Dermis blood vessel endothelial cell (primary cell): ENCODE data around the gene UBE2QL1. TPM values are rescaled to one million over a fixed set of nuclear protein-coding genes. Genes with fewer than 3 reads are reported as not detected.

Experiments
- DNase-seq: peaks from one replicate; pipeline ENCODE4 v3.0.0; 2010
- total RNA-seq: library from RNA; depleted of rRNA; stranded (reverse); fragments of >200 nt; gene quantifications from 2 replicates; pipeline ENCODE4 v1.2.3, GENCODE V29; 2014

UBE2QL1 gene
- total RNA-seq, 1 donor from 2014 or later = under 0.01 TPM

DNA sequence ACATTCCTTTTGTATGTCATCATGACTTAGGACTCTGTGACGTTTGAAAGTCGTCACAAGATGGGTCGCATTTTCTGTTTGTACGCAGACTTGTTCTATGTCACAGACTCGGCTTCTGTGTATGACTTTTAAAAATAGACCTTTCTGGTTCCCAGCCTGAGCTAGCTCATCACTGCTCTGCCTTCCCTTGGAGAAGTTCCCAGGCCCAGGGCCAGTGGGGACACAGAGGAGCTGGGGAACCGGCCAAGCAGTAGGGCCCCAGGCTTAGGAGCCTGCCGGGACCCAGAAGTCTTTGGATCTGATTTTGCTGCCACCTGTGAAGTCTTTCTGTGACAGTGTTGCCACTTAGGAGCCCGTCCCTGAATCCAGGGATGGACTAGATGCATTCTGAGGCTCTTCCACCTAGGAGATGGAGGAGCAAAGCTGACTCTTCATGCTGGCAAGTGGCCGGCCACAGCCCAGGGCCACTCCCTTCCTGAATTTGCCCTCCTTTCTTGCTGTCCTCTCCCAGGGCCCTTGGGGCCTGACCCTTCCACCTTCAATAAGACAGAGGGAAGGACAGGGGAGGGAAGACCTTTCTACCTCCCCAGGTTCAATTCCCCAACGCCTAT, 18.1 kb upstream of the UBE2QL1 start:
- no peak for DNase-seq

DNA sequence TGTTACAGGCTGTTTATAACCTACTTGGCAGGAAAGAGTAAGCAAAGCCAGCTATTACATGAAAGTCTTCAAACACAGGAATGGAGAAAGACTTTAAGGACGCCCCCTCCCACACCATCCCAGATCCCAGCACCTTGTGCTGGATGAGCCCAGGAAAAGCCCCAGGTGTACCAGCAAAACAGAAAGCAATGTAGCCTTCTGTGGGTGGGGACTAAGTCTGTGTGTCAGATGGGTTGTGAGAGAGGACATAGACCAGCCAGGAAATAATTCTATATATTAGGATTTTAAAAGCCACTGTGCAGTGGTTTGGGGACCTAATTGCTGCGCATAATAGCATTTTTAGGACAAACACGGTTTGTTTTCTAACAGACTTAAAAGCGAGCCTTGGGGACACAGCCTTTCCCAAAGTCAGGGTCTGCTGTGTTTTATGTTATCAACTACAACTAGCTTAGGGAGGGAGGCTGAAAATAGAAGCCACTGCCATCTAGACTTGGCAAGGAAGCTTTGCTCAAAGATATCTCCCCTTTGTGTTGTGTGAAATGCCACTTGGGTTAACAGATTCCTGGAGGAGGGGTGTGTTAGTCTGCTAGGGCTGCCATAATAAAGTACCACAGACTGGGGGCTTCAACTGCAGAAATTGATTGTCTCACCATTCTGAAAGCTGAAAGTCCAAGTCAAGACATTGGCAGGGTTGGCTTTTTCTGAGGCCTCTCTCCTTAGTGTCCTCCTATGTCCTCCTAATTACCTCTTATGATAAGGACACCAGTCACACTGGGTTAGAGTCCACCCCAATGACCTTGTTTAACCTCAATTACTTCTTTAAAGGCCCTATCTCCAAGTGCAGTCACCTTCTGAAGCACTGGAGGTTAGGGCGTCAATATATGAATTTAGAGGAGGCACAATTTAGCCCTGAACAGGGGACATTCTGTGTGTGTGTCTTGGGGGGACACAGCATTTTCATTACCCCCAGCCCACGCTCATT, 17.2 kb upstream of the UBE2QL1 start:
- DNase-seq = no peak

DNA sequence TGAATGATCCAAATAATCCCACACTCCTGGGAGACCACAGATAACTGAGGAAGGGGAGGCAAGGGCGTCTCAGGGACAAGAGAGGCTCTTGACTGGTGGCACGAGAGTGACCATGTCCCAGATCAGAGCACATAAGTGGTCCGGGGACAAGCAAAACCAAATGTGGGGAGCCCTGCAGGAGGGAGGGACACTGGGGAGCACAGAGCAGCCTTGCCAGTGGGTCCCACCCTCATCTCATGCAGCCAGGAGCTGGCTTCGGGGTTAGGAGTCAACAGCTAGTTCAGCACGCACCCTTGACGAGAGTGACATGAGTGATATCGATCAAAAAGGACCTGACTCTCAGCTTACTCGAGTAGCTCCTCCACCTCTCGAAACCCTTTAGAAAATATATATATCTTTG, 16.5 kb upstream of the UBE2QL1 start:
- no peak for DNase-seq

DNA sequence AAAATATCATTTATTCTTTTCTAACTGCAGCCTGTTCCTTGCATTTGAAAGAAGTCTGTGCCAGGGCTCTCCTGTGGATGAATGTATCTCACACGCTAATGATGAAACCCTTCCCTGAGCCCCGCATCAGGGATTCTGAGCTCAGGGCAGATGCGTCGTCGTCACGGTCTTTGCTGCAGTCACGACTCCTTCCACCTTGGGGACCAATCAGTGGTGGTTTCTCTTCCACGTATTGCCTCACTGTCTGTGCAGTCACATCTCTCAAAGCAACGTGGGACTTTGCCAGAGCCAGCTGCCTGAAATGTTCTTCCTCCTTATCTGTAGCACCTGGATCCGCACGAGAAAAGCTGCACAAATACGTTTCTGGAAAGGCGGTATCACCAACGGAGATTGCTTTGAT, 13.9 kb upstream of the UBE2QL1 start:
- no peak for DNase-seq

DNA sequence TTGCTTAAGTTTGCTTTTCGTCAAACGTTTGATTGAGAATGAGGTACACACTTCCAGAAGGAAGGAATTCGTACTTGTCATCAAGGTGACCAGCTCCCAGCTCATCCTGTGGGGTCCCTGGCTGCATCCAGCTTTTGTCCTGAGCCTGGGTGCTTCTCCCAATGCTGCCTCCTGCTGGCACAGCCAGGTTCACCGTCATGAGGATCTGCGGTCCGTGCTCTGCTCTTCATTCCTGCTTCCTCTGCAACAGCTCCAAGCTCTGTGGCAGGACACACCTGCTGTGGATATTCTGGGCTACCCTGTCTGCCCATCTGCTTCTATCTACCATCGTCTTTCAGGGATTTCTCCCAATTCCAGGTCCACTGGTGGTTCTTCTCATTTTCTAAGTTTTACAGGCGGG, 13.3 kb upstream of the UBE2QL1 start:
- DNase-seq = peak; percentile 74

DNA sequence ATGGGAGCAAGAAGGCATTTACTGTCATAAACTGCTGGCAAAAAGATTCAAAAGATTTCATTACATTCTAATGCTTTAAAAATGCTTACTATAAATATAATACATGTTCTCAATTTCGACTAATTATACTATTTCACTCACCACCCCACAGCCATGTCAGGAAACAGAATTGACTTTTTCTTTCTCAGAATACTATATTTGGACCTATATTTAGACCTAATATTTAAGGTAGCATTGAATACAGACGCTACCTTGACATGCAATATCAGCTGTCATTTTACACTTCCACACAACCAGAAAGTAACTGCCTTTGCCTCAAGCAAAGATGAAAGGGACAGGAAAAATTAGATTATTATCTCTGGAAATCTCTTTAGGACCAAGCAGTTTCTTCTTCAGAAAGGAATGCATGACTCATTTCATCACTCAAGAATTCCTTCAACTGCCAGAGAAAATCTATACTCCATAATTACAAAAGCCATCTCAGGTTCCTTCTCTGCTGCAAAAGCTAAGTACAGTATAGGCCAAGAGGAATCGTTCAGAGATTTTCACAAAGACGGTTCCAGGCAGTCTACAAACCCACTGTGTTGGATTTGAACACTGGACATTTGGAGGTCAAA, 11.8 kb upstream of the UBE2QL1 start:
- no peak for DNase-seq

DNA sequence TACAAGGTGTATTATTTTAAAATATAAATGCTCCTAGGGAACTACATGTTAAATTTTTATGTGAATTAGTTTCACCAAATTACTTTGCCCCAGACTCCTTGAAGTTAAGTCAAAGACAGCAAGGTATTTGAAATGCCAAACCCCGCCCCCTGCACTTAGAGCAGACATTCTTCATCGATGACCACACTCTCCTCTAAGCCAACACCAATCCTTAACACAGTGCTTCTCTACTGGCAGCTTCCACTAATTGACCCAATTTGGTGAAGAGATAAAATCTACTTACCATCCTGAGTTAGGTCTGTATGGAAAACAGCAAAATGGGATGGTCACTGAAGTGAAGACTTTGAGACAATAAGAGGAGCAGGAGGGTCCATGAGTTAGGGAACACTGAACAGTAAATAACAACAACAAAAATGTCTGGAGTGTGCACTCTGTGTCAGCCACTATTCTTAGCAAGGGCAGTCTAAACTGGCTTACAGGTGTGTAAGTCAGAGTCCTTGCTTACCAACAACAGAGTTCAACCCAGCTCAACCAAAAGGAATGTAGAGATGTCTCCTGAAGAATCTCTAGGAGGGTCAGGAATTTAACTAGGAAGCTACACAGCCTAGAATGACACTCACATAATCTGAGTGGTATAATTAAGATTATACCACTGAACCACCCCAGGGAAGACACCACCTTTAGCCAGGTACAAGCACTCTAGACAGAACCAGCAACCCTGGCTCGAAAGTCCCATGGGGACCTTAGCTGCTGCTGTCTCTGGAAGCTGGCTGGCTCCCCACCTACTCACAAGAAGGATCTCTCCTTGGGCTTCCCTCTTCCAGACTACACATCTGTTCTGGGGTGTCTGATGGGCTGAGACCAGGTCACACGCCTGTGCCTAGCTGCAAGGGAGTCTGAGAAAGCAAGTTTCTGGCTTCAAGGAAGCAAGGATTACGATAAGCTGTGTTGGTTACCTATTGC, 8.8 kb upstream of the UBE2QL1 start:
- no peak for DNase-seq

DNA sequence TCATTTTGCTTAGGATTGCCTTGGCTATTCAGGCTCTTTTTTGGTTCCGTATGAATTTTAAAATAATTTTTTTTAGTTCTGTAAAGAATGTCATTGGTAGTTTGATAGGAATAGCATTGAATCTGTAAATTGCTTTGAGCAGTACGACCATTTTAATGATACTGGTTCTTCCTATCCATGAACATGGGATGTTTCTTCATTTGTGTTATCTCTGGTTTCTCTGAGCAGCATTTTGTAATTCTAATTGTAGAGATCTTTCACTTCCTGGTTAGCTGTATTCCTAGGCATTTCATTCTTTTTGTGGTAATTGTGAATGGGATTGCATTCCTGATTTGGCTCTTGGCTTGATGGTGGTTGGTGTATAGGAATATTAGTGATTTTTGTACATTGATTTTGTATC, 6.3 kb upstream of the UBE2QL1 start:
- DNase-seq = no peak

DNA sequence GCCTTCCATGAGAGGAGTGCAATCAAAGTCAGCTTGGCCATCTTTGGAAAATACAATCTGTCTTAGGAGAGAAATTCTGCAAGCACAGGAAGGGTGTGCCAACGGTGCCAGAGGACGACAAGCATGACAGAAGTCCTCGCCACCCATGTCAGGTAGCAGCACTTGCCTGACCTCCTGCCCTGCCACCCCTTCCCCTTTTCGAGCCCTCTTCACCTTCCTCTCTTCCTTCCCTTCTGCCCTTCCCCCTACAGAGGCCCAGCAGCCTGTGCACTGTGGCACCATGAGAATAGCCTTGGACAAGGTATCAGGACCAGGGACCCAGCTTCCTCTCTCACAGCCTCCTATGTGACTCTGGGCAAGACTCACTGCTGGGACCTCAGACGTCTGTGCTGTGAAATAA, 5.3 kb upstream of the UBE2QL1 start:
- DNase-seq = no peak

DNA sequence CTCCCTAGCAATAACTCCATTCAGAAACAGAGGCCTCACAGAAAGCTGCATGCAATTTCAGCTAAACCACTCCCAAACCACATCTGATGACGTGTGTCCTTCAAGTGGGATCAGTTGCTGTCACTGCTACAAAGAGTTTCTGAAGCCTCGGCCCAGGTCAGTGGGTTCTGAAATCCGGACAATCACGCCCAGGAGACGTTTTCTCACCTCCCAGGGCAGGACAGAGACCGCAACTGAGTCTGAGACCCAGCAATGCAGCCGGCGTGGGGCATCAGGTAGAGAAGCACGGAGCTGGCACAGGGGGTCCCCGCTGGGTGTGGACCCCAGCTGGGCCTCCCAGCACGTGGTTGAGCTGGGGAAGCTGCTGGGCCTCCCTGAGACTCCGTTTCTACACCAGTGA, 2.6 kb upstream of the UBE2QL1 start:
- DNase-seq = no peak

DNA sequence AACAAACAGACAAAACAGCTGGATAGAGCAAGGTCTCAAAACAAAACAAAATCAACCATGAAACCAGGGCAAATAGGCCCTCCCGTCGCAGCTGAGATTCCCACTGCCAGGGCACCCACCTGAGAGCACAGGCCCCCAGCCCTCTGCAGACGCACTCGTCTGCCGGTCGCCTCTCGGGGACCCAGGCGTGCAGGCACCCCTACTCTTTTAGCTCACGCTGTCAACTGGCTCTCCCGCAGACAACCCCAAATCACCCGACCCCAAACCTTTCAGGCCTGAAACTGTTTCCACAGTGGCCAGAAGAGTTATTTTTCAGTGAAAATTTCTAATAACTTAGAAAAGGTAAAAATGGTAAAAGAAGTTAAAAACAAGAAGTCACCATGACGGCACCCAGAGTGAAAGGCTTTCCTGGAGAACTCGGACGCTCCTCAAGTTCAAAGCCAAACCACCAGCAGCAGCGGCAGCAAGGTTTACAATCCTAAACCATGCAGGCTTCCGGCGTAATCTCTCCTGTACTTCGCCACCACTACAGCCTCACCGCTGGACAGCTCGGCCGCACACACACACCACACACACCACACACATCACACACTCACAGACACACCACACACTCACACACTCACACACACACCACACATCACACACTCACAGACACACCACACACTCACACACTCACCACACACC, 1.9 kb upstream of the UBE2QL1 start:
- no peak for DNase-seq

DNA sequence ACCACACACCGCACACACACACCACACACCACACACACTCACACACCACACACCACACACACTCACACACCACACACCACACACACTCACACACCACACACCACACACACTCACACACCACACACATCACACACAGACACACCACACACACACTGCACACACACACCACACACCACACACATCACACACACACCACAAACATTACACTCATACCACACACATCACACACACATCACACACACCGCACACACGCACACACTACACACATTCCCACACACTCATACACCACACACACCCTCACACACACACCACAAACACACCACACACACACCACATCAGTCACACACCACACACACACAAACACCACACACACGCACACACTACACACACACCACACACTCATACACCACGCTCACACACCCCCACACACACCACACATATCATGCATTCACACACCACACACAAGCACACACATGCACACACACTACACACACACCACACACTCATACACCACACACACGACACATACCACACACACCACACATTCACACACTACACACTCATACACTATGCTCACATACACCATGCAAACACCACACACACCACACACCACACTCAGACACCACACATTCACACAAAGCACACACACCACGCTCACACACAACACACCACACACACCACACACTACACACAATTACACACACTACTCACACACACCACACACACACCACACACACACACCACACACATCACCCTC, 1.1 kb upstream of the UBE2QL1 start:
- DNase-seq = no peak

DNA sequence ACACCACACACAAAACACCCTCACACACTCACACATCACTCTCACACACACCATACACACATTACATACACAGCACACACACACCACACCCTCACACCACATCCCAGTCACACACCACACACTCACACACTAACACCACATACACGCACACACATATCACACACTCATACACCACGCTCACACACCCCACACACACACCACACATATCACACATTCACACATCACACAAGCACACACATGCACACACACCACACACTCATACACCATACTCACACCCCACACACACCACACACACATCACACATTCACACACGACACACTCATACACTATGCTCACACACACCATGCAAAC, 543 bp upstream of the UBE2QL1 start:
- no peak for DNase-seq

DNA sequence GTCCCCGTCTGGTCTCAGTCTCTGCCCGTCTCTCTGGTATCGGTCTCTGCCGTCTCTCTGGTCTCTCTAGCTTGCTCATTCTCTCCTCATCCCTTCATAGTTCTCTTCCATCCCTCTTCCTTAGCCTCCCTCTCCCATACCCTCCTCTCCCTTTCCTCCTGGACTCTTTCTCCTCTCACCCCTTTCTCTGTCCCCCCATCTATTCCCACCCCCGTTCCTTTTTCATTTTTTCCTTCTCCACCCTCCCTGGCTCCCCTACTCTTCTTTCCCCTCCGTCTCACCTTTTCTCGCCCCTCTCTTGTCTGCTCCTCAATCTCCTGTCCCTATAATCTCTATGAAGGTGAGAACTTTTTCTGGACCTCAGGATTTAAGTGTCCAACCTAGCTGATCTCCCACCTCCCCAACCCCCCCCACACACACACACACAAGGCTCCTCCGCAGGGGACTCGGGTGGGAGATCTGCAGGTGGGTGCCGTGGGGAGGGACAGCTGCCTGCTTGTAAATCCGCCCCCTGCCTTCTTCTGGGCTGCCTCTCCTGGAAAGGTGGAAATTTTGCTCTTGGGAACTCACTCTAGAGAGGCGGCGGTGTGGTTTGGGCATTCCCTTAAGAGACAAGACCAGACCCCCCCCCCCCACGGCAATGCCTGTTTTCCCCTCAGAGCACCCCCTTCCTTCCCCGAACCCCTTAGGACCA, 953 bp downstream of the UBE2QL1 start:
- DNase-seq = no peak

DNA sequence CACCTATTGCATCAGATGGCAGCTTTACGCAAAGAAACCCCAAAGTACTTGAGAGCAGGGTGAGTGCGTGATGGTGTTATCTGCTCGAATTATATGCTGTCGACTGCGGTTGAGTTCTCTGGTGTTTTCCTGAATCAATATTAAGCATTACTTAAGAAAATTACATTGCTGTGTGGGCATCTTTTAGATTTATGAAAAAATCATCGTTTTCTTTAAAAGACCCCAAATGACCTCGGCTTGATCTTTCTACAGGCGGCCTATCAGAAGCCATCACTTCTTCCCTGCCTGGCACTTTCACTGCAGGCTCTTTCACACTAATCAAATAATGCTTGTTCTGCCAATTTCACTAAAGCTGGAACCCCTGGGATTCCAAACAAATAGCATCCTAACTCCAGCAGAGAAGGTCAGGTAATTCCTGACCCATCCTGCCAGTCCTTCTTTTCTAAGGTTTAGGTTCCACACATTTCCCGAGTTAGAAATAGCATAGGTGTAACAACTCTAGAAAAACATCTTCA, 1.7 kb downstream of the UBE2QL1 start:
- DNase-seq = no peak

DNA sequence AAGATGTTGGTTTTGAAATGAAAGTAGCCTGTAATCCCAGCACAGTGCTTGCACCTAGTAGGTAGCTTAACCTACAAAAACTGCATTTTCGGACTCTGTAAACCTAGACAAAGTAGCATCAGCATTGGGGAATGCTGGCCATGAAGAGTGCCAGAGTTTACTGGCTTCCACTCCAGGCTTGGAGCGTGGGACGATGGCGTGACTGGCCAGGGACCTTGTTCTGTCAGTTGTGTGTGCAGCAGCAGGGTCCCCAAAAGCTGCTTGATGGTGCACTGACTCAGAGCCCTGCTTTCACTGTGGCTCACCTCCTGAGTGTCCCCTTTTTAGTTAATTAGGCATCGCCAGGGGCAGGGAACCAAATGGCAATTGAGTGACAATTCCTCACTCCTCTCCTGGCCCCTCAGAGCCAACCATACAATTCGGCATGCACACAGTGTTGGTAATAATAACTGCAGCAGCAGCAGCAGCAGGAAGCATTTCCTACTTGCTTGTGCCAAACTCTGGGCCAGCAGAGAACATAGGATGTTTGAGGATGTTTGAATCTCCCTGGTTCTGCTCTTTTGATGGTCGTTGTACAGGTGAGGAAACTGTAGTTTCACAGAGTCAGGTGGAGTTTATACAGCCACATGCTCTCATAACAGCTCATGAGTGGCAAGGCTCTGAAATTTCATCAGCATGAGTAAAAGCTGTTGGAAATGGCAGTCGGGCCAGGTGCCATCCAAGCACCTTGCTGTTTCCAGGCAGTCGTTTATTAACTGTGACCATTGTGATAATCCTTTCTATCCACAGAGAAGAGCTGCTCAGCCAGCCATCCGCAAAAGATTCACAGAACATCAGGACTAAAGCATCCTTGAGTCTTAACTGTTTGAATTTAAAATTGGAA, 4.2 kb downstream of the UBE2QL1 start:
- DNase-seq = no peak

DNA sequence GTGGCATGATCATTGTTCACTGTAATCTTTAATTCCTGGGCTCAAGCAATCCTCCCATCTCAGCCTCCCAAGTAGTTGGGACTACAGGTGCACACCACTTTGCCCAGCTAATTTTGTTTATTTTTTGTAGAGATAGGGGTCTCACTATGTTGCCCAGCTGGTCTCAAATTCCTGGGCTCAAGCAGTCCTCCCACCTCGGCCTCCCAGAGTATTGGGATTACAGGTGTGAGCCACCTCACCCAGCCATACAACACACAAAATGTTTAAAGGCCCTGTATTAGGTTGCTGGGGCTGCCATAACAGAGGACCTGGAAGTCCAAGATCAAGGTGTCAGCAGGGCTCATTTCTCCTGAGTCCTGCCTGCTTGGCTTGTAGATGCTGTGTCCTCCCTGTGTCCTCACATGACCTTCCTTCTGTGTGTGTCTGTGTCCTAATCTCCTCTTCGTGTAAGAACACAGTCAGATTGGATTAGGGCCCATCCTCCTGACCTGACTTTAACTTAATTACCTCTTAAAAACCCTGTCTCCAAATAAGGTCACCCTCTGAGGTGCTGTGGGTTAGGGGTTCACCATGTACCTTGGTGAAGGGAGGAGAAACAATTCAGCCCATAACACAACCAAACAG, 5.4 kb downstream of the UBE2QL1 start:
- no peak for DNase-seq

DNA sequence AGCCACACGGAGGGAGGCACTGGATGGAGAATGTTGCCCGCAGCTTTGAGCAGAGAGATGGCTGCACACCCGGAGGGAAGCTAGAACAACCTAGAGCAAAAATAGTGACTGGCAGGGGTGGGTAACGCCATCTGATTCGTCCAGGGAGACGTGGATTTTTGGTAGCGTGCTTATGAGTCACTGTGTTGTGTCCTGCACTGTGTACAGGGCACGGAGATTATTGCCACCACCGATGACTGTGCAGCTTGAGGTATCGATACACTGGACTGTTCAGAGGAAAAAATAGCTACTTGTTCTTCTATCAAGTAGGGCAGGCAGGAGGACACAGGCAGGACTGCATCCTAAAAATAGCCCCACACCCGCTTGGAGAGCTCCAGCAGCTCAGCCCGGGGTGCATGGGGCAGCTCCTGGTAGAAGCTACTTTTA, 6.0 kb downstream of the UBE2QL1 start:
- DNase-seq = no peak
